Cerebellar nuclear complex (tissue), 1 donor: ENCODE data around the gene ADAM12.

Experiments
- DNase-seq, 2 experiments: peaks; one replicate each; lab custom pipeline; 2025; lab: John Stamatoyannopoulos, UW

ADAM12 gene

DNA sequence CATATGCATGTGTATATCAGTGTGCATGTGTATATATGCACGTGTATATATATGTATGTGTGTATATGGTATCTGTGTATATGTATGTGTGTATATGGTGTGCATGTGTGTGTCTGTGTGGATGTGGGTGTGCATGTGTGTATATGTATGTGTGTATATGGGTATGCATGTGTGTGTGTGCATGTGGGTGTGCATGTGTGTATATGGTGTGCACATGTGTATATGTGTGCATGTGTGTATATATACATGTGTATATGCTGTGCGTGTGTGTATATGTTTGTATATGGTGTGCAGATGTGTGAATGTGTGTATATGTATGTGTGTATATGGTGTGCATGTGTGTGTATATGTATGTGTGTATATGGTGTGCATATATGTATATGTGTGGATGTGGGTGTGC, 245.2 kb downstream of the ADAM12 start:
- DNase-seq = no peak

DNA sequence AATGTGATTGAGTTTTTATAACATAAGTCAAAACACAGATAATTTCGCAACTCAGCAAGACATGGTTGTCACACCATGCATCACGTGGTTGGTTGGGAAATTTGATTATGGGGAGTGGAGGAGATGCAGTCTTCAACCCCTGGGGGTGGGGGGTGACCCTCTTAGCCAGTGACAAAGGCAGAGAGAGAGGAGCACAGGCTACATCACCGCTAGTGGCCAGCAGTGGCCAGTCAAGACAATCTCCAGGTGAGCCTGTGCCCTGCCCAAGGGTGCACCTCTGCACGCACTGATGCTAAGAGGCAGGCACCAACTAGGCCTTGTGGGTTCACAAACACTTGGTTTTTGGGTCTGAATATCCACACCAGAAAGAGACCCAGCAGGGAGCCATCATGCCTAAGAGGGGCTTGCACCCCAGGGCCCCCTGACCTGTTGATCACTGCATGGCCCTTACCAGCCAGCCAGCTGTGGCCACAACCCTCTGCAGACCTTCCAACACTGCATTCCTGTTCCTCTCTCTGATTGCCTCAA, 247.5 kb downstream of the ADAM12 start:
- DNase-seq = no peak

DNA sequence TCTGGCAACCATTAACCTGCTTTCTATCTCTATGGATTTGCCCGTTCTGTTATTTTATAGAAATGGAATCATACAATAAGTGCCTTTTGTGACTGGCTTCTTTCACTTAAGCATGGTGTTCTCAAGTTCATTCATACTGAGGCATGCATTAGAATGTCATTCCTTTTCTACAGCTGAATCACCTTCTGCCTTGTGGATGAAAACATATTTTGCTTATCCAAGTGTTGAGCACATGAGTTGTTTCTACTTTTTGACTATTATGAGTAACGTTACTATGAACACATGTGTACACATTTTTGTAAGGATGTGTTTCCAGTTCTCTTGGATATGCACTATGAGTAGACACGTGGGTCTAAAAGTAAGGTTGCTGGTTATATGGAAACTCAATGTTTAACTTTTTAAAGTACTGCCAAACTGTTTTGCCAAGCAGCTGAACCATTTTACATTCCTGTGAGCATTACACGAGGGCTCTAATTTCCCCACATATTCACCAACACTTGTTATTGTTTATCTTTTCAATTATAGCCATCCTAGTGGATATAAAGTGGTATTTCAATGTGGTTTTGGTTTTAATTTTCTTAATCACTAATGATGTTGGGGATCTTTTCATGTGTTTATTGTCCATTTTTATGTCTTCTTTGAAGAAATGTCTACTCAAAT, 250.6 kb downstream of the ADAM12 start:
- DNase-seq = no peak

- no peak for DNase-seq
These were observed 252.2 kb downstream of the ADAM12 start for GRCh38 chr10:126135941-126136595.

DNA sequence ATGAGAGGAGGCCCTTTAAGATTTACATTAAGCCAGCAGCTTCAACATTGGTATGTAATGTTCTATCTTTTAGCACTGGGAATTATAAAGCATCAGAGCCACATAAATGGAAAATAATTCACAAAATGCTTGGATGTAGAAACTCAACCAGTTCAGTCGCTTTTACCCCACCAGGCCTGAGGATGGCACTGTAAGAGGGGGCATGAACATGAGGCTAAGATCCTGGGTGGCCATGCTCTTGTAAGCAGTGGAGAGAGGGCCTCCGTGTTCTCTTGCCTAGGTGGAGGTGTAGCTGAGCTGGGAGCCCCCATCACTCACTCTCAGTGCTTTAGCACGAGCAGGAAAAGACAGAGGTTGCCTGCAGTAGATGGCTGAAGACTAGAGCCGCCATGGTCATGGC, 253.1 kb downstream of the ADAM12 start:
- DNase-seq = no peak

GRCh38 chr10:126133906-126134656, 254.2 kb downstream of the ADAM12 start:
- no peak for DNase-seq

GRCh38 chr10:126133082-126133620, 255.1 kb downstream of the ADAM12 start:
- DNase-seq = no peak

DNA sequence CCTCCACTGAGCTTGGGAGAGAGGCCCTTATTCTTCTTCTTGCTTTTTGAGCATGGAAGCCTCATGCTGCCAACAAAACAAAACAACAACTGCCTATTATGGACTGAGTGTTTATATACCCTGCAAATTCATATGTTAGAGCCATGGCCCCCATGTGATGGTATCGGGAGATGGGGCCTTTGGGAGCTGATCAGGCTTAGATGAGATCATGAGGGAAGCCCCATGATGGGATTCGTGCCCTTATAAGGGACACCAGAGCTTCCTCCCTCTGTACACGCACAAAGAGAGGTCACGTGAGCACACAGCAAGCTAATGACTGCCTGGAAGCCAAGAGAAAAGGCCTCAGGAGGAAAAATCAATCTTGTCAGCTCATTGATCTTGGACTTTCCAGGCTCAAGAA, 256.9 kb downstream of the ADAM12 start:
- no peak for DNase-seq

- DNase-seq = no peak
These were observed 258.0 kb downstream of the ADAM12 start for GRCh38 chr10:126130271-126130710.

DNA sequence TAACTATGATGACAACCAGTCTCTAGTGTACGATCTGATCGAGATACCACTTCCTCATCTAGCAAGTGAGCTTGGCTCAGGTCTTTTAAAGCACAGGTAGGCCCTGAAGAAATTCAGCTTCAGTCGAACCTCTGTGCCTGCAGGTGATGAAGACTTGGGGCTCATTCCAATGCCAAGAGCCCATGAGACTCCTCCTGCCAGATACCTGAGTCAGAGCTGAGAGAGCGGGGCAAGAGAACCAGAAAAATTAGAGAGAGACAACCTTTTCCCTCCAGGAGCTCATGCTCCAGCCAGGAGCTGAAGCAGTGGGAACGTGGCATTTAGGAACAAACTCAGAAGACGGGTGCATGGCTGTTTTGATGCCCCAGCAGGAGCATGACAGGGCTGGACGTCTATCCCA, 259.3 kb downstream of the ADAM12 start:
- no peak for DNase-seq

DNA sequence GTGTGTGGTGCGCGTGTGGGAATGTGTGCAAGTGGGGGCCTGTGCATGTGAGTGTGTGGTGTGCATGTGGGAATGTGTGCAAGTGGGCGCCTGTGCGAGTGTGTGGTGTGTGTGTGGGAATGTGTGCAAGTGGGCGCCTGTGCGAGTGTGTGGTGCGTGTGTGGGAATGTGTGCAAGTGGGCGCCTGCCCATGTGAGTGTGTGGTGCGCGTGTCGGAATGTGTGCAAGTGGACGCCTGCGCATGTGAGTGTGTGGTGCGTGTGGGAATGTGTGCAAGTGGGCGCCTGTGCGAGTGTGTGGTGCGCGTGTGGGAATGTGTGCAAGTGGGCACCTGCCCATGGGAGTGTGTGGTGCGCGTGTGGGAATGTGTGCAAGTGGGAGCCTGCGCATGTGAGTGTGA, 259.7 kb downstream of the ADAM12 start:
- DNase-seq = no peak

GRCh38 chr10:126127481-126128029, 260.7 kb downstream of the ADAM12 start:
- DNase-seq = no peak

- no peak for DNase-seq
These were observed 261.4 kb downstream of the ADAM12 start for GRCh38 chr10:126126866-126127265.

- no peak for DNase-seq
These were observed 262.3 kb downstream of the ADAM12 start for GRCh38 chr10:126126023-126126422.

DNA sequence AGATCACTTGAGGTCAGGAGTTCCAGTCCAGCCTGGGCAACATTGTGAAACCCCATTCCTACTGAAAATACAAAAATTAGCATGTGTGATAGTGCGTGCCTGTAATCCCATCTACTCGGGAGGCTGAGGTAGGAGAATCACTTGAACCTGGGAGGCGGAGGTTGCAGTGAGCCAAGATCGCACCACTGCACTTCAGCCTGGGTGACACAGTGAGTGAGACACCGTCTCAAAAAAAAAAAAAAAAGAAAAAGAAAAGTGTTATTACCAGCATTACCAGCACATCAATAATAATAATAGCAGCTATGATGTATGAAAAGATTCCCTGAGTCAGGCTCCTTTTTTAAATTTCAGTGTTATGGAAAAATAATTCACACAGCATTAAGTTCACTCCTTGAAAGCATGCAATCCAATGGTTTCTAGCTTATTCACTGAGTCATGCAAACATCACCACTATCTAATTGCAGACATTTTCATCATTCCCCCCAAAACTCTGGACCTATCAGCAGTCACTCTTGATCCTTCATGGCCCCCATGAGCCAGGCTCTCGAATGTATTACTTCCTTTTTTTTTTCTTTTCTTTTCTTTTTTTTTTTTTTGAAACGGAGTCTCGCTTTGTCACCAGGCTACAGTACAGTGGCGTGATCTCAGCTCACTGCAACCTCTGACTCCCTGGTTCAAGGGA, 263.5 kb downstream of the ADAM12 start:
- no peak for DNase-seq

GRCh38 chr10:126124046-126124445, 264.2 kb downstream of the ADAM12 start:
- no peak for DNase-seq

GRCh38 chr10:126123466-126123865, 264.8 kb downstream of the ADAM12 start:
- no peak for DNase-seq

DNA sequence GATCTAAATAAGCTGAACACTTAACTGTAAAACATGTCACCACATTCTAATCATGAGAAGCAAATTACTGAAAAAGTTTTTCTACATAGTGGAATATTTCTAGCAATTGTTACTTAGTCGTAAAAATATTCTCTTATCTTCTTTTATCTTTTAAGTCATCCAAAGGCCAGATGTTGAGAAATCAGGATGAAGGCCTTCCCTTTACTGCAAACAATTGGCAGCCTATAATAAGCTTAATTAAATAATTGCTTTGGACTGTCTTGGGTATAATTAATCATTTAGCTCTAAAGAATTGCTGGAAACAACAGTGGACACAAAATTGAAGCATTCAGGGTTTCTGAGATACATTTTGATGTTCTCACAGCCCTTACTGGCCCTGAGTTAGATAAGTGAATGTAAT, 265.4 kb downstream of the ADAM12 start:
- DNase-seq = no peak

DNA sequence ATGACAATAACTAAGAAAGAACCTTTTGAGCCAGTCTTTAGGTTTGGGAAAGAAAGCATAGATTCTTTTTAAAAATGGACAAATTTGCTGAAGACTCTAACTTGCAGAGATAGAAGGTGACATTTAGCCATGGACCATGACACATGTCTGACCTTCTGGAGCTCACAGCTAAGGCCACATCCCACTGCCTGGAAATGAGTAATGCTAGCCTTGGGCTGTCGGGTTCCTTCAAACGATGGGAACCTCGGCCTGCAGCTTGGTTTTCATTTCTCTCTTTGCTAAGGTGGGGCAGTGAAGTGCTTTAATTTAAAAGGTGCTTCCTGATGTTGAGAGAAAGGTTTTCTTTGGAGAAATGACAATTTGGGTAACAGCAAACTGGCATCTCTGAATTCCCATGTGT, 268.7 kb downstream of the ADAM12 start:
- no peak for DNase-seq

DNA sequence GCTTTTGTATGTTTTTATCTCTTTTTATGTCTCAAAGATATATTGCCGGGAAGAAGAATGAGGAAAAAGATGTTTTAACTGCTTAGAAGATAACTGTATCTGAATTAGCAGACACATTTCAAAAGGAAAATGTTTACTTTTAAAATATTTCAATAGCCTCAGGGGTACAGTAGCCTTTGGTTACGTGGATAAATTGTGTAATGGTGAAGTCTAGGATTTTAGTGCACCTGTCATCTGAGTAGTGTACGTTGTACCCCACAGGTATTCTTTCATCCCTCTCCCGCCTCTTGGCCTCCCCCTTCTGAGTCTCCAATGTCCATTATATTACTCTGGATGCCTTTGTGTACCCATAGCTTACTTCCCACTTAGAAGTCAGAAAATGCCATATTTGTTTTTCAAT, 269.8 kb downstream of the ADAM12 start:
- no peak for DNase-seq

DNA sequence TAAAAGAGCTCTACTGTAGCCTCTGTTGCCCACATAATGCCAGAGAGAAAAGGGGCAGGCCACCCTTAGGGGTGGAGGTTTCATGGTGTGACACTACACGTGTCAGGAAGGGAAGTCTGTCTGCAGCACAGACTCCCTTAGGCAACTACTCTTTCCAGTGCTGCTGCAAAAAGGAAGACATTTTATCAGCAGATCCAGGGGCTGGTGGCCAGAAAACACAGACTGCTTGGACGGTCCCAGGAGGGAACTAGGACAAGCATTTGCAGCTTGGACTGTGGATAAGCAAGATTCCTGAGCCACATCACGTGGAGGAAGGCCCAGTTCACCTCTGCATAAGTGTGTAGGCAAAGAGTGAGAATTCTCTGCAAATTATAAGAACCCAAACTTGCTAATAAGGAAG, 271.1 kb downstream of the ADAM12 start:
- DNase-seq = no peak

DNA sequence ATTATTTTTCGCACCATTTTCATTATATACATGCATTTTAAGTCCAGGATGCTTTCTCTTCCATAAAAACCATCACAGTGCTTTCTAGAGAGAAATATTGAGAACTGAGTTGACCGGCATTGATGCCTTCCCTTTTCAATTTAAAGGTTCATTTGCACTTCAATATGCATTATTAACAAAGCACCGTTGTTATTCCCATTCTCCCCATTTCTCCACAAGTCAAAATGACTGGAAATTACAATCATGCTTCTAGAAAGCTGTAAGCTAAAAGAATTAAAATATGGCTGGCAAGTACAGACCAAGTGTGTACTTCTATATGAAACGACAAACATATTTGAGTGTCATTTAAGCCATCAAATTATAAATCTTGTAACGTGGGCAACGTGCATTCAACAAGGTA, 272.4 kb downstream of the ADAM12 start:
- DNase-seq = no peak
